Left hindlimb (tissue), 1 donor: ENCODE data around the gene PRSS53.

Experiments
- DNase-seq: peaks from one replicate; pipeline ENCODE4 v3.0.0-alpha.2; 2018

The PRSS53 gene

DNA sequence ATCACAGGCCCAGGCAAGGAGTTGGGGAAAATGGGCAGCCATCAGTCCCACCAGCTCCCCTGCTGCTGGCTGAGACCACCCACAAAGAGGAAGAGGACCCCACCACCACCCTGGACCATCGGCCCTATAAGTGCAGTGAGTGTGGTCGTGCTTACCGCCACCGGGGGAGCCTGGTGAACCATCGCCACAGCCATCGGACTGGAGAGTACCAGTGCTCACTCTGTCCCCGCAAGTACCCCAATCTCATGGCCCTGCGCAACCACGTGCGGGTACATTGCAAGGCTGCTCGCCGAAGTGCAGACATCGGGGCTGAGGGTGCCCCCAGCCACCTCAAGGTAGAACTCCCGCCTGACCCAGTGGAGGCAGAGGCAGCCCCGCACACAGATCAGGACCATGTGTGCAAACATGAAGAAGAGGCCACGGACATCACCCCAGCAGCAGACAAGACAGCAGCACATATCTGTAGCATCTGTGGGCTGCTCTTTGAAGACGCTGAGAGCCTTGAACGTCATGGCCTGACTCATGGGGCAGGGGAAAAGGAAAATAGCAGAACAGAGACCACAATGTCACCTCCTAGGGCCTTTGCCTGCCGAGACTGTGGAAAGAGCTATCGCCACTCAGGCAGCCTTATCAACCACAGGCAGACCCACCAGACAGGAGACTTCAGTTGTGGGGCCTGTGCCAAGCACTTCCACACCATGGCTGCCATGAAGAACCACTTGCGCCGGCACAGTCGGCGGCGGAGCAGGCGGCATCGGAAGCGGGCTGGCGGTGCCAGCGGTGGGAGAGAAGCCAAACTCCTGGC is 10.9 kb downstream of the PRSS53 start:
- no peak for DNase-seq

DNA sequence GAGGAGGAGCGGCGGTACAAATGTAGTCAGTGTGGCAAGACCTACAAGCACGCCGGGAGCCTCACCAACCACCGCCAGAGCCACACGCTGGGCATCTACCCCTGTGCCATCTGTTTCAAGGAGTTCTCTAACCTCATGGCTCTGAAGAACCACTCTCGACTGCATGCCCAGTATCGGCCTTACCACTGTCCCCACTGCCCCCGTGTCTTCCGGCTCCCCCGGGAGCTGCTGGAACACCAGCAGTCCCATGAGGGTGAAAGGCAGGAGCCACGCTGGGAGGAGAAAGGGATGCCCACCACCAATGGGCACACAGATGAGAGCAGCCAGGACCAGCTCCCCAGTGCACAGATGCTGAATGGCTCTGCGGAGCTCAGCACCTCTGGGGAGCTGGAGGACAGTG is 11.7 kb downstream of the PRSS53 start:
- no peak for DNase-seq

DNA sequence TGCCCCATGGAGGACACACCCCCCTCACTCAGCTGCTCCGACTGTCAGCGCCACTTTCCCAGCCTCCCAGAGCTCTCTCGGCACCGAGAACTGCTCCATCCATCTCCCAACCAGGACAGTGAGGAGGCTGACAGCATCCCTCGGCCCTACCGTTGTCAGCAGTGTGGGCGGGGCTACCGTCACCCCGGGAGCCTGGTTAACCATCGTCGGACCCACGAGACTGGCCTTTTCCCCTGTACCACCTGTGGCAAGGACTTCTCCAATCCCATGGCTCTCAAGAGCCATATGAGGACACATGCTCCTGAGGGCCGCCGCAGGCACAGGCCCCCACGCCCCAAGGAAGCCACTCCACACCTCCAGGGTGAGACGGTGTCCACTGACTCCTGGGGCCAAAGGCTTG is 12.4 kb downstream of the PRSS53 start:
- DNase-seq, result no peak

DNA sequence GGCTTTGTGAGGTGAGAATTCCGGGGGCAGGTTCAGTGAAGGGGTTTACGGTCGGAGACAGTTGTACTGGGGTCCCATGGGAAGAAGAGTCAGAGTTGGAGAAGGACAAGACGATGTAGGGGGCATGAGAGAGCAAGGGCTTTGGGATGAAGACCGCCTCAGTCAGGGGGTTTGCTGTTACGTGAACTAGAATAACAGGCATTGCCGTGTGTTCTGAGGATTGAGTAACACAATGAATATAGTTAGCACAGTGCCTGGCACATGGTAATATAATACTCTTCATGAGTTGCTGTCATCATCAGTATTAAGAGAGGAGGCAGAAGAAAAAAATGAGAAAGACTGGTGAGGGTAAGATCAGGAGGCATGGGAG is 13.9 kb downstream of the PRSS53 start:
- DNase-seq, result no peak

GRCh38 chr16:31073970-31074813 is 14.6 kb downstream of the PRSS53 start, which contains the start of the genes ZNF646 and ZNF668:
ZNF646 (plus strand) TSS chr16:31074422; CDS start chr16:31076325, 1,903 bp downstream.
ZNF668 (minus strand) TSS chr16:31074240; CDS start chr16:31064459, 9,781 bp downstream.
- peak; percentile 98 for DNase-seq

GRCh38 chr16:31073142-31073969 is 15.4 kb downstream of the PRSS53 start:
- DNase-seq, result peak; percentile 94

- DNase-seq, result no peak
Measured at GRCh38 chr16:31072540-31073141, 16.1 kb downstream of the PRSS53 start.

- DNase-seq, result peak; percentile 73
Measured at GRCh38 chr16:31071861-31072260, 16.9 kb downstream of the PRSS53 start.

DNA sequence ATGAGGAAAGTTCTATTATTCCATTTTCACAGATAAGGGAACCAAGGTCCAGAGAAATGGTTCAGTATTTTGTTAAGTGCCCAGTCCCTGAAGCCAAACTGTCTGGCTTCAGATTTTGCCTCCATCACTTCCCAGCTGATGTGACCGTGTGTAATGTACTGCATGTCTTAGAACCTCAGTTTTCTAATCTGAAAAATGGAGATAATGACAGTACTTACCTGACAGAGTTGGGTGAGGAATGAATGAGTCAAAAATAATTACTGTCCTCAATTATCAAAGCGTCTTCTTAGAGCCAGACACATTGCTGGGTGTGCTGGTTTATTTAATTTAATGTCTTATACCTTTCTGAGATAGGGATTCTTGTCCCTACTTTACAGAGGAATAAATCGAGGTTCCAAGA is 21.4 kb downstream of the PRSS53 start:
- no peak for DNase-seq

GRCh38 chr16:31064882-31065461 is 23.8 kb downstream of the PRSS53 start:
- DNase-seq, result peak; percentile 86

- no peak for DNase-seq
Measured at GRCh38 chr16:31063843-31064611, 24.7 kb downstream of the PRSS53 start.

GRCh38 chr16:31063495-31063842 is 25.3 kb downstream of the PRSS53 start:
- no peak for DNase-seq

GRCh38 chr16:31061813-31062440 is 26.8 kb downstream of the PRSS53 start:
- no peak for DNase-seq

DNA sequence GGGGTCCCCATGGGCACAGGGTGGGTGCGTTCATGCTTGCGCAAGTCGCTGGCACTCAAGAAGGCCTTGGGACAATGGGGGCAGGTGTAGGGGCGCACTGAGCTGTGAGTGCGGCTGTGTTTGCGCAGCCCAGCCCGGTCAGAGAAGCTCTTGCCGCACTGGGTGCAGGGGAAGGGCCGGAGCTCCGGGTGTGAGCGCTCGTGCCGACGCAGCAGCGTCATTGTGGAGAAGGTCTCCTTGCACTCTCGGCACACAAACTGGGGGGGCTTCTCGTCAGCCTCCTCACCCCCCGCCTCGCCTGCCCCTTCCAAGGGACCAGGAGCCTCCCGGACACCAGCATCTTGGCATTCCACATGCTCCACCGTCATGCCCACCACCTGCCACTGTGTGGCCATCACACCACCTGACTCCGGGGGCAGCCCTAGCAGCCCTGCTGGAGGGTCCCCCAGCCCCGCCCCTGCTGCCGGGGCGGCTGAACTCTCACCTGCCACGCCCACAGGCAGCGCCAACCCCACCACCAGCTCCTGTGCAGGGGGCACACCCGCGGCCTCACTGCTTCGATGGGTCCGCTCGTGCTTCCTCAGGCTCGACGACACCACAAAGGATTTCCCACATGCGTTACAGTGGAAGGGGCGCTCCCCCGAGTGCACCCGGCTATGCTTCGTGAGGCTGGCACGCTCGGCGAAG is 27.5 kb downstream of the PRSS53 start:
- no peak for DNase-seq

- no peak for DNase-seq
Measured at GRCh38 chr16:31055613-31056012, 33.1 kb downstream of the PRSS53 start.

DNA sequence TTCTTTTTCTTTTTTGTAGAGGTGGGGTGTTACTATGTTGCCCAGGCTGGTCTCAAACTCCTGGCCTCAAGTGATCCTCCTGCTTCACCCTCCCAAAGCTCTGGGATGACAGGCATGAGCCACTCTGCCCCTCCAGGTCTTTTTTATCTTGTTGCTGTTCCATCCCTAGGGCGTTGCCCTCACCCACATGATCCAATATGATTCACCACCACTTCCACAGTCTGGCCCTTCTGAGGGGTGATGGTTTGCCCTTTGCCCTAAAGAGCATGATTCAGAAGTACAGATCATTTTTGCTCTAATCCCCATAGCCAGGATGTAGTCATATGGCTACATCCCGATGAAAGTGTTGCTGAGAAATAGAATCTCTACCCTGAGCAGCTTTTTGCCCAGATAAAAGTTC is 36.6 kb downstream of the PRSS53 start:
- no peak for DNase-seq

DNA sequence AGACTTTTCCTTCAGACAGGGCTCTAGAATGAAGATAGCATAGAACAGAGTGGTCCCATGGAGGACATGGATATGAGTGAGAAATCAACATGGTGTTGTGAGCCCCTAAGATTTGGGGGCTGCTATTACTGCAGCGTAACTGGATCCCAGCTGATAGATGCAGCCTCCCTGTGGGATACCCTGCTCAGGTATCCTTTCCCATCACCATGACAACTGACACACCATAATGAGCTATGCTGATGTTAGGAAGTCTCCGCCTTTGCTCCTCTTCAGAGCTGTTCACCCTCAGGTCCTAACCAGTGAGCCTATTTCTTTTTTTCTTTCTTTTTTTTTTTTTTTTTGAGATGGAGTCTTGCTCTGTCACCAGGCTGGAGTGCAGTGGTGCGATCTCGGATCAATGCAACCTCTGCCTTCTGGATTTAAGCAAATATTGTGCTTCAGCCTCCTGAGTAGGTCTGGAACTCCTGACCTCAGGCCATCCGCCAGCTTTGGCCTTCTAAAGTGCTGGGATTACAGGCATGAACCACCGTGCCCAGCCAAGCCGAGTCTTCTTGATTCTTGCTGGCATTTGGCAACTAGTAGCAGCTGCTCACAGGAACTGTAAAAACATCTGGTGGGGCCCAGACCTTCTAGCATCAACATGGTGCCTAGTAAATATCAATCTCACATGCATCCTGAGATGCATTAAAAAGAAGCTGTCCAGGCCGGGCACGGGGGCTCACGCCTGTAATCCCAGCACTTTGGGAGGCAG is 38.3 kb downstream of the PRSS53 start:
- DNase-seq, result no peak

DNA sequence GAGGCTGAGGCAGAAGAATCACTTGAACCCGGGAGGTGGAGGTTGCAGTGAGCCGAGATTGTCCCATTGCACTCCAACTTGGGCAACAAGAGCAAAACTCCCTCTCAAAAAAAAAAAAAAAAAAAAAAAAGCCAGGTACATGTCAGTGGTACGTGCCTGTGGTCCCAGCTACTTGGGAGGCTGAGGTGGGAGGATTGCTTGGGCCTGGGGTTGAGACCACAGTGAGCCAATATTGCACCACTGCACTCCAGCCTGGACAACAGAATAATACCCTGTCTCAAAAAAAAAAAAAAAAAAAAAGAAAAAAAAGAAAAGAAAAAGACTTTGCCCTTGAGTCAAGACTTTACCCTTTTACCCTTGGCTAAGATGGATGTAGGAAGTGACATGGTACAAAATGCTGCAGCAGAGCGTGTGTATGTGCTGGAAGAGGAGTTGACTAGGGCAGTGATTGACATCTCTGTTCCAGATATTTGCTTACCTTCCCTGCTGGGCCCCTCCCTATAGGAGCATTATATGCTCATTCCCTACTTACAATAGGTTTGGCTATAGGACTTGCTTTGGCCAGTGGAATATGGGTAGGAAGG is 44.8 kb downstream of the PRSS53 start:
- no peak for DNase-seq

GRCh38 chr16:31043352-31043751 is 45.4 kb downstream of the PRSS53 start:
- no peak for DNase-seq
